HepG2 (cell line): ENCODE data around the gene CACNA1D. TPM values are rescaled to one million over a fixed set of nuclear protein-coding genes. Genes with fewer than 3 reads are reported as not detected.

ENCODE experiments used
- CCAR2 ChIP-seq: fragments of 200-400 bp; formaldehyde crosslinking; optimal IDR thresholded peaks from 2 replicates; pipeline ENCODE3; 2018; ENCODE audit warnings: low read depth, mild to moderate bottlenecking, low read length, moderate library complexity
- ESRRA ChIP-seq: sonication (generic); formaldehyde crosslinking; IDR thresholded peaks from 2 replicates; pipeline ENCODE4 v1.5.1; 2020; ENCODE audit warnings: mild to moderate bottlenecking, low read depth, missing genetic modification reagents
- FOXM1 ChIP-seq: sonication (generic); formaldehyde crosslinking; IDR thresholded peaks from 2 replicates; pipeline ENCODE4 v1.5.0; 2020; ENCODE audit warnings: missing genetic modification reagents
- GABPA ChIP-seq, 2 experiments: IDR thresholded peaks; 2 replicates each; pipeline ENCODE4 v1.6.1; 2011 to 2016; ENCODE audit warnings: low read depth in 2 of 2, low read length in 1 of 2, missing biosample characterization in 1 of 2, missing genetic modification characterization in 1 of 2
- HDAC2 ChIP-seq: sonication (generic); formaldehyde crosslinking; IDR thresholded peaks from 2 replicates; pipeline ENCODE4 v1.4.0; 2020; ENCODE audit warnings: missing genetic modification reagents
- KLF13 ChIP-seq: sonication (generic); formaldehyde crosslinking; IDR thresholded peaks from 2 replicates; pipeline ENCODE4 v1.4.0; 2020; ENCODE audit warnings: mild to moderate bottlenecking, missing genetic modification reagents
- TOE1 ChIP-seq: sonication (generic); formaldehyde crosslinking; IDR thresholded peaks from 2 replicates; pipeline ENCODE4 v1.4.0; 2020; ENCODE audit warnings: mild to moderate bottlenecking, missing genetic modification reagents
- ZBTB42 ChIP-seq: sonication (generic); formaldehyde crosslinking; IDR thresholded peaks from 2 replicates; pipeline ENCODE4 v1.5.0; 2020; ENCODE audit warnings: mild to moderate bottlenecking, missing genetic modification reagents
- ZSCAN12 ChIP-seq: sonication (generic); formaldehyde crosslinking; IDR thresholded peaks from 2 replicates; pipeline ENCODE4 v1.9.0; 2021; ENCODE audit warnings: mild to moderate bottlenecking, missing genetic modification reagents
- polyA plus RNA-seq, 8 experiments: library from polyadenylated mRNA; depleted of rRNA in 3 of 8; stranded (reverse) in 7 of 8; unstranded in 1 of 8; fragments of >200 nt; fragmentation: Illumina TruSeq in 4 of 8; extraction: Trizol in 4 of 8; gene quantifications; 2 replicates each; pipeline versions ENCODE4 v1.2.1 to v1.2.3, GENCODE V29; 2011 to 2016; ENCODE audit warnings: low read depth in 4 of 8, missing spikeins in 1 of 8, mixed read lengths in 1 of 8; ENCODE audit not compliant: insufficient read depth in 1 of 8
- total RNA-seq, 5 experiments: library from RNA; depleted of rRNA; stranded (reverse); fragments of >200 nt; fragmentation: Illumina TruSeq; extraction: Trizol; gene quantifications; 2 replicates each; pipeline ENCODE4 v1.2.3, GENCODE V29; 2016; ENCODE audit warnings: low read depth in 1 of 5
- TF ChIP-seq, protein P1 (sequence below): sonication (generic); formaldehyde crosslinking; conservative IDR thresholded peaks from 2 replicates; pipeline ENCODE4 v1.4.0; 2020; ENCODE audit warnings: missing genetic modification reagents
- TF ChIP-seq, protein P2 (sequence below): sonication (generic); formaldehyde crosslinking; IDR thresholded peaks from 2 replicates; pipeline ENCODE4 v1.4.0; 2020; ENCODE audit warnings: missing genetic modification reagents
- TF ChIP-seq, protein P3 (sequence below): sonication (generic); formaldehyde crosslinking; IDR thresholded peaks from 2 replicates; pipeline ENCODE4 v1.4.0; 2020; ENCODE audit warnings: low read depth, mild to moderate bottlenecking, missing genetic modification reagents
- TF ChIP-seq, protein P4 (sequence below): sonication (generic); formaldehyde crosslinking; IDR thresholded peaks from 2 replicates; pipeline ENCODE4 v1.4.0; 2020; ENCODE audit warnings: missing genetic modification reagents
- TF ChIP-seq, protein P5 (sequence below): sonication (generic); formaldehyde crosslinking; IDR thresholded peaks from 2 replicates; pipeline ENCODE4 v1.5.1; 2020; ENCODE audit warnings: mild to moderate bottlenecking, missing genetic modification reagents, moderate library complexity
- TF ChIP-seq, protein P6 (sequence below): sonication (generic); formaldehyde crosslinking; IDR thresholded peaks from 2 replicates; pipeline ENCODE4 v1.9.0; 2022; ENCODE audit warnings: missing genetic modification reagents, mild to moderate bottlenecking, borderline replicate concordance

The CACNA1D gene
- total and polyA plus RNA-seq, 2 of the 13 experiments (the other 11 are each of a cell fraction or from before 2014, with no cell fraction given), result 0.26 to 0.38 TPM

DNA sequence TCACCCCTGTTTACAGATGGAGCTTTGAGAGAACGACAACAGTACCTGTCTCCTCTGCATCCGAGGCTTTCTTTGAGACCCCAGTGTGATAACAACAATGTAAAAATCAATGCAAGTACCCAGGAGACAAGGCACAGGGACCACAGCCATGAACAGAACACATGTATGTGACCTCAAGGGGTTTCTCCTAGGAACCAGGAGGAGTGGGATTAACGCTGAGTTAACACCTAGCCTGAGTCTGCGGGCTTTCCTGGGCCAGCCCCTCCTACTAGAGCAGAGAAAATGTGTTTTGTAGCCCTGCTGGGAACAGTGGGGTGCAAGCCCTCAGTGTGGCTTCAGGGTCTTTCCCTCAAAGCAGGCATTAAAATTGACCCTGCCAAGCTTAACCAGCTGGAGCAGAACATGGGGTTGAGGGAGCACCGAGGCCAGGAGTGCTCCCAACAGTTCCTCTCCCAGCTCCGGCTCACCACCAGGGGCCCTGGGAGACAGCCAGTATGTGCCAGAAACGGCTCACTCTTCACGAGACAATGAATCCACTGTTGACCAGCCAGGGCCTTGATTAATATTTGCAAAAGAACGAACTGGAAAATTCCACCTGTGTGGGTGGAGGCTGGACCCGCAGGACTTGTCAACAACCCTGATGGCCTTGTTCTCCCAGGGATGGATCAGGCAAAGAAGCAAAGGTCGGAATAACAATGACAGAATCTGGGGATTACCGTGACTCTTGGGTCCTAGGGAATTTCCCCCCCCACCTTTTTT, 348.2 kb downstream of the CACNA1D start (continued):
- TF ChIP-seq, protein P1, sequence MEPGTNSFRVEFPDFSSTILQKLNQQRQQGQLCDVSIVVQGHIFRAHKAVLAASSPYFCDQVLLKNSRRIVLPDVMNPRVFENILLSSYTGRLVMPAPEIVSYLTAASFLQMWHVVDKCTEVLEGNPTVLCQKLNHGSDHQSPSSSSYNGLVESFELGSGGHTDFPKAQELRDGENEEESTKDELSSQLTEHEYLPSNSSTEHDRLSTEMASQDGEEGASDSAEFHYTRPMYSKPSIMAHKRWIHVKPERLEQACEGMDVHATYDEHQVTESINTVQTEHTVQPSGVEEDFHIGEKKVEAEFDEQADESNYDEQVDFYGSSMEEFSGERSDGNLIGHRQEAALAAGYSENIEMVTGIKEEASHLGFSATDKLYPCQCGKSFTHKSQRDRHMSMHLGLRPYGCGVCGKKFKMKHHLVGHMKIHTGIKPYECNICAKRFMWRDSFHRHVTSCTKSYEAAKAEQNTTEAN, result peak; percentile 77
- peak; percentile 57 for TF ChIP-seq HDAC2 (CRISPR knock-in tag)
- peak; percentile 83; the same call in 1 of the 2 replicates for TF ChIP-seq ZSCAN12 (CRISPR knock-in tag)
- TF ChIP-seq, protein P2, sequence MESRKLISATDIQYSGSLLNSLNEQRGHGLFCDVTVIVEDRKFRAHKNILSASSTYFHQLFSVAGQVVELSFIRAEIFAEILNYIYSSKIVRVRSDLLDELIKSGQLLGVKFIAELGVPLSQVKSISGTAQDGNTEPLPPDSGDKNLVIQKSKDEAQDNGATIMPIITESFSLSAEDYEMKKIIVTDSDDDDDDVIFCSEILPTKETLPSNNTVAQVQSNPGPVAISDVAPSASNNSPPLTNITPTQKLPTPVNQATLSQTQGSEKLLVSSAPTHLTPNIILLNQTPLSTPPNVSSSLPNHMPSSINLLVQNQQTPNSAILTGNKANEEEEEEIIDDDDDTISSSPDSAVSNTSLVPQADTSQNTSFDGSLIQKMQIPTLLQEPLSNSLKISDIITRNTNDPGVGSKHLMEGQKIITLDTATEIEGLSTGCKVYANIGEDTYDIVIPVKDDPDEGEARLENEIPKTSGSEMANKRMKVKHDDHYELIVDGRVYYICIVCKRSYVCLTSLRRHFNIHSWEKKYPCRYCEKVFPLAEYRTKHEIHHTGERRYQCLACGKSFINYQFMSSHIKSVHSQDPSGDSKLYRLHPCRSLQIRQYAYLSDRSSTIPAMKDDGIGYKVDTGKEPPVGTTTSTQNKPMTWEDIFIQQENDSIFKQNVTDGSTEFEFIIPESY (CRISPR knock-in tag), result no peak
- no peak for TF ChIP-seq ZBTB42 (CRISPR knock-in tag)
- TF ChIP-seq KLF13 (CRISPR knock-in tag), result no peak
- TF ChIP-seq CCAR2, result peak; percentile 11
- TF ChIP-seq, protein P3, sequence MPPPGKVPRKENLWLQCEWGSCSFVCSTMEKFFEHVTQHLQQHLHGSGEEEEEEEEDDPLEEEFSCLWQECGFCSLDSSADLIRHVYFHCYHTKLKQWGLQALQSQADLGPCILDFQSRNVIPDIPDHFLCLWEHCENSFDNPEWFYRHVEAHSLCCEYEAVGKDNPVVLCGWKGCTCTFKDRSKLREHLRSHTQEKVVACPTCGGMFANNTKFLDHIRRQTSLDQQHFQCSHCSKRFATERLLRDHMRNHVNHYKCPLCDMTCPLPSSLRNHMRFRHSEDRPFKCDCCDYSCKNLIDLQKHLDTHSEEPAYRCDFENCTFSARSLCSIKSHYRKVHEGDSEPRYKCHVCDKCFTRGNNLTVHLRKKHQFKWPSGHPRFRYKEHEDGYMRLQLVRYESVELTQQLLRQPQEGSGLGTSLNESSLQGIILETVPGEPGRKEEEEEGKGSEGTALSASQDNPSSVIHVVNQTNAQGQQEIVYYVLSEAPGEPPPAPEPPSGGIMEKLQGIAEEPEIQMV (CRISPR knock-in tag), result no peak; the same call in 1 of the 2 replicates
- TF ChIP-seq GABPA (IDR thresholded peaks at IDR 0.05; ENCODE audit: low read depth, low read length), result no peak
- peak; percentile 8; the same call in 1 of the 2 replicates for TF ChIP-seq GABPA (CRISPR knock-in tag; IDR thresholded peaks at IDR 0.05; ENCODE audit: low read depth)
- no peak for TF ChIP-seq FOXM1 (CRISPR knock-in tag)
- TF ChIP-seq, protein P4, sequence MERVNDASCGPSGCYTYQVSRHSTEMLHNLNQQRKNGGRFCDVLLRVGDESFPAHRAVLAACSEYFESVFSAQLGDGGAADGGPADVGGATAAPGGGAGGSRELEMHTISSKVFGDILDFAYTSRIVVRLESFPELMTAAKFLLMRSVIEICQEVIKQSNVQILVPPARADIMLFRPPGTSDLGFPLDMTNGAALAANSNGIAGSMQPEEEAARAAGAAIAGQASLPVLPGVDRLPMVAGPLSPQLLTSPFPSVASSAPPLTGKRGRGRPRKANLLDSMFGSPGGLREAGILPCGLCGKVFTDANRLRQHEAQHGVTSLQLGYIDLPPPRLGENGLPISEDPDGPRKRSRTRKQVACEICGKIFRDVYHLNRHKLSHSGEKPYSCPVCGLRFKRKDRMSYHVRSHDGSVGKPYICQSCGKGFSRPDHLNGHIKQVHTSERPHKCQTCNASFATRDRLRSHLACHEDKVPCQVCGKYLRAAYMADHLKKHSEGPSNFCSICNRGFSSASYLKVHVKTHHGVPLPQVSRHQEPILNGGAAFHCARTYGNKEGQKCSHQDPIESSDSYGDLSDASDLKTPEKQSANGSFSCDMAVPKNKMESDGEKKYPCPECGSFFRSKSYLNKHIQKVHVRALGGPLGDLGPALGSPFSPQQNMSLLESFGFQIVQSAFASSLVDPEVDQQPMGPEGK (CRISPR knock-in tag), result peak; percentile 73
- no peak; the same call in 1 of the 2 replicates for TF ChIP-seq ESRRA (CRISPR knock-in tag)
- peak; percentile 51; the same call in 1 of the 2 replicates for TF ChIP-seq TOE1
- TF ChIP-seq, protein P5, sequence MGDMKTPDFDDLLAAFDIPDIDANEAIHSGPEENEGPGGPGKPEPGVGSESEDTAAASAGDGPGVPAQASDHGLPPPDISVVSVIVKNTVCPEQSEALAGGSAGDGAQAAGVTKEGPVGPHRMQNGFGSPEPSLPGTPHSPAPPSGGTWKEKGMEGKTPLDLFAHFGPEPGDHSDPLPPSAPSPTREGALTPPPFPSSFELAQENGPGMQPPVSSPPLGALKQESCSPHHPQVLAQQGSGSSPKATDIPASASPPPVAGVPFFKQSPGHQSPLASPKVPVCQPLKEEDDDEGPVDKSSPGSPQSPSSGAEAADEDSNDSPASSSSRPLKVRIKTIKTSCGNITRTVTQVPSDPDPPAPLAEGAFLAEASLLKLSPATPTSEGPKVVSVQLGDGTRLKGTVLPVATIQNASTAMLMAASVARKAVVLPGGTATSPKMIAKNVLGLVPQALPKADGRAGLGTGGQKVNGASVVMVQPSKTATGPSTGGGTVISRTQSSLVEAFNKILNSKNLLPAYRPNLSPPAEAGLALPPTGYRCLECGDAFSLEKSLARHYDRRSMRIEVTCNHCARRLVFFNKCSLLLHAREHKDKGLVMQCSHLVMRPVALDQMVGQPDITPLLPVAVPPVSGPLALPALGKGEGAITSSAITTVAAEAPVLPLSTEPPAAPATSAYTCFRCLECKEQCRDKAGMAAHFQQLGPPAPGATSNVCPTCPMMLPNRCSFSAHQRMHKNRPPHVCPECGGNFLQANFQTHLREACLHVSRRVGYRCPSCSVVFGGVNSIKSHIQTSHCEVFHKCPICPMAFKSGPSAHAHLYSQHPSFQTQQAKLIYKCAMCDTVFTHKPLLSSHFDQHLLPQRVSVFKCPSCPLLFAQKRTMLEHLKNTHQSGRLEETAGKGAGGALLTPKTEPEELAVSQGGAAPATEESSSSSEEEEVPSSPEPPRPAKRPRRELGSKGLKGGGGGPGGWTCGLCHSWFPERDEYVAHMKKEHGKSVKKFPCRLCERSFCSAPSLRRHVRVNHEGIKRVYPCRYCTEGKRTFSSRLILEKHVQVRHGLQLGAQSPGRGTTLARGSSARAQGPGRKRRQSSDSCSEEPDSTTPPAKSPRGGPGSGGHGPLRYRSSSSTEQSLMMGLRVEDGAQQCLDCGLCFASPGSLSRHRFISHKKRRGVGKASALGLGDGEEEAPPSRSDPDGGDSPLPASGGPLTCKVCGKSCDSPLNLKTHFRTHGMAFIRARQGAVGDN (CRISPR knock-in tag), result peak; percentile 96
- TF ChIP-seq, protein P6, sequence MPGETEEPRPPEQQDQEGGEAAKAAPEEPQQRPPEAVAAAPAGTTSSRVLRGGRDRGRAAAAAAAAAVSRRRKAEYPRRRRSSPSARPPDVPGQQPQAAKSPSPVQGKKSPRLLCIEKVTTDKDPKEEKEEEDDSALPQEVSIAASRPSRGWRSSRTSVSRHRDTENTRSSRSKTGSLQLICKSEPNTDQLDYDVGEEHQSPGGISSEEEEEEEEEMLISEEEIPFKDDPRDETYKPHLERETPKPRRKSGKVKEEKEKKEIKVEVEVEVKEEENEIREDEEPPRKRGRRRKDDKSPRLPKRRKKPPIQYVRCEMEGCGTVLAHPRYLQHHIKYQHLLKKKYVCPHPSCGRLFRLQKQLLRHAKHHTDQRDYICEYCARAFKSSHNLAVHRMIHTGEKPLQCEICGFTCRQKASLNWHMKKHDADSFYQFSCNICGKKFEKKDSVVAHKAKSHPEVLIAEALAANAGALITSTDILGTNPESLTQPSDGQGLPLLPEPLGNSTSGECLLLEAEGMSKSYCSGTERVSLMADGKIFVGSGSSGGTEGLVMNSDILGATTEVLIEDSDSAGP, result peak; percentile 51; the same call in 1 of the 2 replicates
